HepG2 (cell line): ENCODE results near the gene UNC119B. TPM values are rescaled to one million over a fixed set of nuclear protein-coding genes. Genes with fewer than 3 reads are reported as not detected.

Source experiments
- ATF1 ChIP-seq: IDR thresholded peaks from 2 replicates; pipeline ENCODE4 v1.6.1; 2016; ENCODE audit warnings: mild to moderate bottlenecking, control low read depth
- DBP ChIP-seq: sonication (generic); formaldehyde crosslinking; IDR thresholded peaks from 2 replicates; pipeline ENCODE4 v1.4.0; 2020; ENCODE audit warnings: missing genetic modification reagents; ENCODE audit errors: not compliant biosample characterization
- DRAP1 ChIP-seq: IDR thresholded peaks from 2 replicates; pipeline ENCODE4 v1.6.1; 2016; ENCODE audit warnings: missing genetic modification reagents, missing compliant biosample characterization
- EHMT2 ChIP-seq: fragments of 200-600 bp; sonication (generic); IDR thresholded peaks from 2 replicates; pipeline ENCODE4 v1.7.0; 2017; ENCODE audit warnings: antibody characterized with exemption, low read depth, low read length, borderline replicate concordance
- HCFC1 ChIP-seq: fragments of 150-350 bp; IDR thresholded peaks from 2 replicates; pipeline ENCODE4 v1.6.1; 2014; ENCODE audit warnings: low read depth, low read length
- HDAC2 ChIP-seq: sonication (generic); formaldehyde crosslinking; IDR thresholded peaks from 2 replicates; pipeline ENCODE4 v1.4.0; 2020; ENCODE audit warnings: missing genetic modification reagents
- HES4 ChIP-seq: sonication (generic); formaldehyde crosslinking; IDR thresholded peaks from 2 replicates; pipeline ENCODE4 v1.9.0; 2021; ENCODE audit warnings: mild to moderate bottlenecking, missing genetic modification reagents, borderline replicate concordance
- HIVEP1 ChIP-seq: sonication (generic); formaldehyde crosslinking; IDR thresholded peaks from 2 replicates; pipeline ENCODE4 v1.4.0; 2020; ENCODE audit warnings: mild to moderate bottlenecking, missing genetic modification reagents
- MXD3 ChIP-seq: IDR thresholded peaks from 2 replicates; pipeline ENCODE4 v1.6.1; 2016; ENCODE audit warnings: mild to moderate bottlenecking, missing biosample characterization, missing genetic modification reagents
- NFKB2 ChIP-seq: sonication (generic); formaldehyde crosslinking; IDR thresholded peaks from 2 replicates; pipeline ENCODE4 v1.4.0; 2020; ENCODE audit warnings: missing genetic modification reagents, borderline replicate concordance
- NR2C2 ChIP-seq: sonication (generic); formaldehyde crosslinking; IDR thresholded peaks from 2 replicates; pipeline ENCODE4 v1.4.0; 2020; ENCODE audit warnings: missing genetic modification reagents, mild to moderate bottlenecking, moderate library complexity, borderline replicate concordance
- PHF20 ChIP-seq: sonication (generic); formaldehyde crosslinking; IDR thresholded peaks from 2 replicates; pipeline ENCODE4 v1.5.0; 2020; ENCODE audit warnings: mild to moderate bottlenecking, missing genetic modification reagents
- PHF8 ChIP-seq: sonication (generic); formaldehyde crosslinking; IDR thresholded peaks from 2 replicates; pipeline ENCODE4 v1.5.0; 2020; ENCODE audit warnings: missing genetic modification reagents
- POLR2A ChIP-seq, 2 experiments: IDR thresholded peaks; 2 replicates each; pipeline ENCODE4 v1.6.1; 2011; ENCODE audit warnings: low read depth in 2 of 2, low read length in 2 of 2, mild to moderate bottlenecking in 1 of 2, moderate library complexity in 1 of 2; ENCODE audit not compliant: insufficient read depth in 1 of 2
- PTBP1 ChIP-seq: fragments of 200-400 bp; formaldehyde crosslinking; IDR thresholded peaks from 2 replicates; pipeline ENCODE4 v1.6.1; 2018; ENCODE audit warnings: low read length, low read depth; ENCODE audit not compliant: poor library complexity, severe bottlenecking
- RARA ChIP-seq: IDR thresholded peaks from 2 replicates; pipeline ENCODE4 v1.6.1; 2016; ENCODE audit warnings: missing genetic modification reagents, missing compliant biosample characterization
- TFDP2 ChIP-seq: sonication (generic); formaldehyde crosslinking; IDR thresholded peaks from 2 replicates; pipeline ENCODE4 v1.4.0; 2020; ENCODE audit warnings: missing genetic modification reagents
- ZBTB20 ChIP-seq: sonication (generic); formaldehyde crosslinking; IDR thresholded peaks from 2 replicates; pipeline ENCODE4 v1.8.1; 2023; ENCODE audit warnings: missing genetic modification reagents, low read depth, mild to moderate bottlenecking, borderline replicate concordance
- ZBTB25 ChIP-seq: IDR thresholded peaks from 2 replicates; pipeline ENCODE4 v1.6.1; 2018; ENCODE audit warnings: missing genetic modification reagents
- ZNF253 ChIP-seq: sonication (generic); formaldehyde crosslinking; IDR thresholded peaks from 2 replicates; pipeline ENCODE4 v1.8.0; 2022; ENCODE audit warnings: mild to moderate bottlenecking, missing genetic modification reagents, borderline replicate concordance
- ZNF547 ChIP-seq: sonication (generic); formaldehyde crosslinking; IDR thresholded peaks from 2 replicates; pipeline ENCODE4 v1.5.1; 2020; ENCODE audit warnings: mild to moderate bottlenecking, missing genetic modification reagents
- polyA plus RNA-seq, 8 experiments: library from polyadenylated mRNA; depleted of rRNA in 3 of 8; stranded (reverse) in 7 of 8; unstranded in 1 of 8; fragments of >200 nt; fragmentation: Illumina TruSeq in 4 of 8; extraction: Trizol in 4 of 8; gene quantifications; 2 replicates each; pipeline versions ENCODE4 v1.2.1 to v1.2.3, GENCODE V29; 2011 to 2016; ENCODE audit warnings: low read depth in 4 of 8, missing spikeins in 1 of 8, mixed read lengths in 1 of 8; ENCODE audit not compliant: insufficient read depth in 1 of 8
- total RNA-seq, 5 experiments: library from RNA; depleted of rRNA; stranded (reverse); fragments of >200 nt; fragmentation: Illumina TruSeq; extraction: Trizol; gene quantifications; 2 replicates each; pipeline ENCODE4 v1.2.3, GENCODE V29; 2016; ENCODE audit warnings: low read depth in 1 of 5
- TF ChIP-seq, protein P1 (sequence below): sonication (generic); formaldehyde crosslinking; IDR thresholded peaks from 2 replicates; pipeline ENCODE4 v1.9.0; 2022; ENCODE audit warnings: missing genetic modification reagents, mild to moderate bottlenecking, borderline replicate concordance

The UNC119B gene
- total and polyA plus RNA-seq, 2 of the 13 experiments (the other 11 are each of a cell fraction or from before 2014, with no cell fraction given) = 19.6 to 19.7 TPM

DNA sequence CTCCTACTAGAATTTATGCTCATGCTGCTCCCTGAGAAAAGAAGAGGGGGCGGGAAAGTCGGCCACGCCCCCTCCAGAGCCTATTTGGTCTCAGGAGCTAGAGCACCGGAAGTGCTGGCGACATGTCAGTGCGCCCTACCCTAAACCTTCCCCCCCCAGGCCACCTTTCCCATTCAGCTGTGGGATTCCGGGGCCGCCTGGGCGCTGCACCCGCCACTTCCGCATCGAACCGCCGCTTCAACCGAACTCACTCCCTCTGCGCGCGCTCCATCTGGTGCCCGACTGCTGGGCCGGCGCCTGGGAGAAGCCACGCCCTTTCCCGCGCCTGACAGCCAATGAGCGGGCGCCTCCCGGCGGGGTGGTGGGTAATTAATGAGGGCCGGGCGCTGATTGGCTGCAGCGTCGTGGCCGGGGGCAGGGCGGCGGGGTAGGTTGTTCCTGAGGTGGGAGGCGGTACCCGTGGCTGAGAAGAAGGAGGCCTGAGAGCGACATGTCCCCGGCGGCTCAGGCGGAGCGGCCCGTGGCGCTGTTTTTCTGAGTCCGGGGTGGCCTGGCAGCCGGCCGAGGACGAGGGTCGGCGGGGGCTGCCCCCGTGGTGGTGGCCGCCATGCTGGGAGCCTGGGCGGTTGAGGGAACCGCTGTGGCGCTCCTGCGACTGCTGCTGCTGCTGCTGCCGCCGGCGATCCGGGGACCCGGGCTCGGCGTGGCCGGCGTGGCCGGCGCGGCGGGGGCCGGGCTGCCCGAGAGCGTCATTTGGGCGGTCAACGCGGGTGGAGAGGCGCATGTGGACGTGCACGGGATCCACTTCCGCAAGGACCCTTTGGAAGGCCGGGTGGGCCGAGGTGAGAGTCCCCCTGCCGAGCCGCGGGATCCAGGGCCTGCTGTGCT is 23.3 kb upstream of the UNC119B start, which contains the start of gene MLEC (continued):
- TF ChIP-seq DRAP1 (CRISPR knock-in tag) = peak; percentile 76
- TF ChIP-seq, protein P1, sequence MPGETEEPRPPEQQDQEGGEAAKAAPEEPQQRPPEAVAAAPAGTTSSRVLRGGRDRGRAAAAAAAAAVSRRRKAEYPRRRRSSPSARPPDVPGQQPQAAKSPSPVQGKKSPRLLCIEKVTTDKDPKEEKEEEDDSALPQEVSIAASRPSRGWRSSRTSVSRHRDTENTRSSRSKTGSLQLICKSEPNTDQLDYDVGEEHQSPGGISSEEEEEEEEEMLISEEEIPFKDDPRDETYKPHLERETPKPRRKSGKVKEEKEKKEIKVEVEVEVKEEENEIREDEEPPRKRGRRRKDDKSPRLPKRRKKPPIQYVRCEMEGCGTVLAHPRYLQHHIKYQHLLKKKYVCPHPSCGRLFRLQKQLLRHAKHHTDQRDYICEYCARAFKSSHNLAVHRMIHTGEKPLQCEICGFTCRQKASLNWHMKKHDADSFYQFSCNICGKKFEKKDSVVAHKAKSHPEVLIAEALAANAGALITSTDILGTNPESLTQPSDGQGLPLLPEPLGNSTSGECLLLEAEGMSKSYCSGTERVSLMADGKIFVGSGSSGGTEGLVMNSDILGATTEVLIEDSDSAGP (CRISPR knock-in tag) = peak; percentile 83
- peak; percentile 50 for TF ChIP-seq HCFC1
- peak; percentile 75 for TF ChIP-seq ATF1
- peak; percentile 36; the same call in 1 of the 2 replicates for TF ChIP-seq EHMT2
- peak; percentile 49; the same call in 1 of the 2 replicates for TF ChIP-seq HES4
- peak; percentile 73; the same call in 1 of the 2 replicates for TF ChIP-seq ZBTB20 (CRISPR knock-in tag)
- peak; percentile 26; the same call in 1 of the 2 replicates for TF ChIP-seq RARA (CRISPR knock-in tag)
- TF ChIP-seq ZNF253 (CRISPR knock-in tag) = peak; percentile 71; the same call in 1 of the 2 replicates
- TF ChIP-seq DBP = peak; percentile 16
- TF ChIP-seq POLR2A (IDR thresholded peaks at IDR 0.05; ENCODE audit: insufficient read depth in 1 of 2, low read depth in 2 of 2, low read length in 2 of 2) = peak; percentile 65 to 91
- TF ChIP-seq HIVEP1 (CRISPR knock-in tag) = peak; percentile 32; the same call in 1 of the 2 replicates
- TF ChIP-seq ZNF547 (CRISPR knock-in tag) = peak; percentile 67
- TF ChIP-seq HDAC2 (CRISPR knock-in tag) = peak; percentile 61
- peak; percentile 87 for TF ChIP-seq TFDP2 (CRISPR knock-in tag)
- 0 out of 2 replicates have a peak, but pooled peaks have one; percentile 36 for TF ChIP-seq MXD3 (CRISPR knock-in tag)
- TF ChIP-seq NR2C2 = peak; percentile 88
- peak; percentile 91; the same call in 1 of the 2 replicates for TF ChIP-seq ZBTB25 (CRISPR knock-in tag)
- TF ChIP-seq PTBP1 = no peak
- TF ChIP-seq PHF8 = peak; percentile 78
- peak; percentile 90 for TF ChIP-seq PHF20 (CRISPR knock-in tag)
- TF ChIP-seq NFKB2 = peak; percentile 76; the same call in 1 of the 2 replicates
